ENCODE data around the gene LILRA1. TPM values are rescaled to one million over a fixed set of nuclear protein-coding genes. Genes with fewer than 3 reads are reported as not detected.

LILRA1 gene
- total RNA-seq, 1 experiment from 2014 or later = not detected

GRCh38 chr19:54573330-54573872, 20.0 kb upstream of the LILRA1 start, which contains the start of gene LILRA2:
LILRA2 (plus strand) TSS chr19:54573790; CDS start chr19:54573879, 89 bp downstream.
- DNase-seq (ENCODE audit: low read depth, low spot score) = no peak
- TF ChIP-seq, protein P1, sequence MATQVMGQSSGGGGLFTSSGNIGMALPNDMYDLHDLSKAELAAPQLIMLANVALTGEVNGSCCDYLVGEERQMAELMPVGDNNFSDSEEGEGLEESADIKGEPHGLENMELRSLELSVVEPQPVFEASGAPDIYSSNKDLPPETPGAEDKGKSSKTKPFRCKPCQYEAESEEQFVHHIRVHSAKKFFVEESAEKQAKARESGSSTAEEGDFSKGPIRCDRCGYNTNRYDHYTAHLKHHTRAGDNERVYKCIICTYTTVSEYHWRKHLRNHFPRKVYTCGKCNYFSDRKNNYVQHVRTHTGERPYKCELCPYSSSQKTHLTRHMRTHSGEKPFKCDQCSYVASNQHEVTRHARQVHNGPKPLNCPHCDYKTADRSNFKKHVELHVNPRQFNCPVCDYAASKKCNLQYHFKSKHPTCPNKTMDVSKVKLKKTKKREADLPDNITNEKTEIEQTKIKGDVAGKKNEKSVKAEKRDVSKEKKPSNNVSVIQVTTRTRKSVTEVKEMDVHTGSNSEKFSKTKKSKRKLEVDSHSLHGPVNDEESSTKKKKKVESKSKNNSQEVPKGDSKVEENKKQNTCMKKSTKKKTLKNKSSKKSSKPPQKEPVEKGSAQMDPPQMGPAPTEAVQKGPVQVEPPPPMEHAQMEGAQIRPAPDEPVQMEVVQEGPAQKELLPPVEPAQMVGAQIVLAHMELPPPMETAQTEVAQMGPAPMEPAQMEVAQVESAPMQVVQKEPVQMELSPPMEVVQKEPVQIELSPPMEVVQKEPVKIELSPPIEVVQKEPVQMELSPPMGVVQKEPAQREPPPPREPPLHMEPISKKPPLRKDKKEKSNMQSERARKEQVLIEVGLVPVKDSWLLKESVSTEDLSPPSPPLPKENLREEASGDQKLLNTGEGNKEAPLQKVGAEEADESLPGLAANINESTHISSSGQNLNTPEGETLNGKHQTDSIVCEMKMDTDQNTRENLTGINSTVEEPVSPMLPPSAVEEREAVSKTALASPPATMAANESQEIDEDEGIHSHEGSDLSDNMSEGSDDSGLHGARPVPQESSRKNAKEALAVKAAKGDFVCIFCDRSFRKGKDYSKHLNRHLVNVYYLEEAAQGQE (IDR thresholded peaks at IDR 0.05; ENCODE audit: insufficient read depth in 1 of 2, low read depth in 2 of 2, low read length in 1 of 2) = no peak
- TF ChIP-seq TCF7L2 (IDR thresholded peaks at IDR 0.05; ENCODE audit: low read depth, low read length) = no peak
- no peak for TF ChIP-seq SIN3A (IDR thresholded peaks at IDR 0.05; ENCODE audit: borderline replicate concordance, insufficient read depth, low read depth, low read length)
- no peak for TF ChIP-seq CTCF (IDR thresholded peaks at IDR 0.05)
- TF ChIP-seq POLR2AphosphoS5 (IDR thresholded peaks at IDR 0.05; ENCODE audit: low read depth, low read length) = no peak
- Histone ChIP-seq H3K4me3 (ENCODE audit: low read depth in 2 of 2, low read length in 2 of 2) (no peak within 1 kb of the TSS), H3K27me3 (ENCODE audit: control insufficient read depth, insufficient read depth, low read length) (peaks cover 32% of the 10 kb centered on the region), H3K4me1 (ENCODE audit: control insufficient read depth, insufficient read depth, low read length) (no peaks in the 10 kb centered on the region), H3K27ac (ENCODE audit: low read length) (no peak within 1 kb of the TSS), H3K9me3 (ENCODE audit: control insufficient read depth, insufficient read depth, low read depth, low read length) (no peaks in the 10 kb centered on the region), H3K36me3 (ENCODE audit: control insufficient read depth, insufficient read depth, low read length) (no peaks in the 10 kb centered on the region)
- ATAC-seq = peak; percentile 60; the same call in 1 of the 2 replicates
- in situ Hi-C loops (cut with HindIII; ENCODE audit: low pct_unique_long_range_greater_than_20kb, low sequenced_read_pairs) (loop anchor here (10.0 kb wide), 1 partner anchor 101 kb away; no protein-coding TSS in a partner anchor), intact Hi-C loops (cut with micrococcal nuclease; ENCODE audit: unreplicated experiment) (no loop called here)
- BruUV-seq (replicated peaks) = no TSS peak
- ChIA-PET CTCF (no interaction called here), POLR2A (no interaction called here)

GRCh38 chr19:54574051-54574450, 19.4 kb upstream of the LILRA1 start:
- Histone ChIP-seq H3K4me1 (ENCODE audit: control insufficient read depth, insufficient read depth, low read length) (no peaks in the 10 kb centered on the region), H3K9me3 (ENCODE audit: control insufficient read depth, insufficient read depth, low read depth, low read length) (no peaks in the 10 kb centered on the region), H3K27me3 (ENCODE audit: control insufficient read depth, insufficient read depth, low read length) (peaks cover 30% of the 10 kb centered on the region), H3K4me3 (ENCODE audit: low read depth in 2 of 2, low read length in 2 of 2) (no peak overlapping the region), H3K36me3 (ENCODE audit: control insufficient read depth, insufficient read depth, low read length) (no peaks in the 10 kb centered on the region), H3K27ac (ENCODE audit: low read length) (no peak overlapping the region)
- ChIA-PET CTCF (no interaction called here), POLR2A (no interaction called here)
- intact Hi-C loops (cut with micrococcal nuclease; ENCODE audit: unreplicated experiment) = no loop called here
- TF ChIP-seq SIN3A (IDR thresholded peaks at IDR 0.05; ENCODE audit: borderline replicate concordance, insufficient read depth, low read depth, low read length) (no peak), TCF7L2 (IDR thresholded peaks at IDR 0.05; ENCODE audit: low read depth, low read length) (no peak), CTCF (IDR thresholded peaks at IDR 0.05) (no peak), POLR2AphosphoS5 (IDR thresholded peaks at IDR 0.05; ENCODE audit: low read depth, low read length) (no peak)
- TF ChIP-seq, protein P1 (IDR thresholded peaks at IDR 0.05; ENCODE audit: insufficient read depth in 1 of 2, low read depth in 2 of 2, low read length in 1 of 2) = no peak
- no peak for DNase-seq (ENCODE audit: low read depth, low spot score)
- no TSS peak for BruUV-seq (replicated peaks)
- in situ Hi-C loops (cut with HindIII; ENCODE audit: low pct_unique_long_range_greater_than_20kb, low sequenced_read_pairs) = loop anchor here (10.0 kb wide), 1 partner anchor 101 kb away; no protein-coding TSS in a partner anchor
- ATAC-seq = peak; percentile 22; the same call in 1 of the 2 replicates
